ENCODE results near the gene CEP57.
A peak's percentile ranks its signal among the peaks of the same experiment; 100 is the strongest.

CEP57 gene

GRCh38 chr11:95790123-95790932 is at the start of gene CEP57:
TSS of gene CEP57 (plus strand) at chr11:95790498. CDS start at chr11:95790699, 201 bp downstream.
- peak within 1 kb of the TSS; percentile 88 for H3K4me3 ChIP-seq (ENCODE audit: low read depth, low read length)
- TF ChIP-seq CTCF (IDR thresholded peaks at IDR 0.05; ENCODE audit: insufficient read depth, low read depth, low read length, missing control alignments) = no peak
- peak; percentile 97 for DNase-seq (ENCODE audit: low read depth)

GRCh38 chr11:95750101-95750500 is 40.2 kb upstream of the CEP57 start:
- H3K4me3 ChIP-seq (ENCODE audit: low read depth, low read length) = no peak overlapping the region
- TF ChIP-seq CTCF (IDR thresholded peaks at IDR 0.05; ENCODE audit: insufficient read depth, low read depth, low read length, missing control alignments) = no peak
- DNase-seq (ENCODE audit: low read depth) = no peak

GRCh38 chr11:95751515-95751914 is 38.8 kb upstream of the CEP57 start:
- no peak for TF ChIP-seq CTCF (IDR thresholded peaks at IDR 0.05; ENCODE audit: insufficient read depth, low read depth, low read length, missing control alignments)
- no peak overlapping the region for H3K4me3 ChIP-seq (ENCODE audit: low read depth, low read length)
- DNase-seq (ENCODE audit: low read depth) = no peak

- TF ChIP-seq CTCF (IDR thresholded peaks at IDR 0.05; ENCODE audit: insufficient read depth, low read depth, low read length, missing control alignments) = no peak
- H3K4me3 ChIP-seq (ENCODE audit: low read depth, low read length) = no peak overlapping the region
- DNase-seq (ENCODE audit: low read depth) = no peak
Observed at GRCh38 chr11:95760941-95761340, 29.4 kb upstream of the CEP57 start.

- no peak for TF ChIP-seq CTCF (IDR thresholded peaks at IDR 0.05; ENCODE audit: insufficient read depth, low read depth, low read length, missing control alignments)
- no peak for DNase-seq (ENCODE audit: low read depth)
Observed at GRCh38 chr11:95762534-95762933, 27.8 kb upstream of the CEP57 start.

GRCh38 chr11:95764267-95764898 is 25.9 kb upstream of the CEP57 start:
- peak; percentile 61 for DNase-seq (ENCODE audit: low read depth)
- peak; percentile 43 for TF ChIP-seq CTCF (IDR thresholded peaks at IDR 0.05; ENCODE audit: insufficient read depth, low read depth, low read length, missing control alignments)
- H3K4me3 ChIP-seq (ENCODE audit: low read depth, low read length) = no peak overlapping the region

More at GRCh38 chr11:95762534-95762933, 27.8 kb upstream of the CEP57 start:
- H3K4me3 ChIP-seq (ENCODE audit: low read depth, low read length) = no peak overlapping the region

Measured in GM12865 (cell line).